Transverse colon (tissue), 4 donors: ENCODE data around the gene ACSS3. TPM values are rescaled to one million over a fixed set of nuclear protein-coding genes. Genes with fewer than 3 reads are reported as not detected.

Source experiments
- DNase-seq: peaks from one replicate; pipeline ENCODE4 v3.0.0-alpha.2; 2019
- H3K27ac ChIP-seq, 4 donors: fragments of 200-600 bp; sonication (generic); 2 replicates each; pipeline ENCODE4 v1.5.1; 2016 to 2018; ENCODE audit warnings: inconsistent platforms in 4 of 4
- H3K27me3 ChIP-seq: fragments of 200-600 bp; sonication (generic); 2 replicates; pipeline ENCODE4 v1.5.1; 2017; ENCODE audit warnings: inconsistent platforms
- H3K36me3 ChIP-seq, 4 donors: fragments of 200-600 bp; sonication (generic); 2 replicates each; pipeline ENCODE4 v1.5.1; 2017 to 2019; ENCODE audit warnings: inconsistent platforms in 4 of 4
- H3K4me1 ChIP-seq, 4 donors: fragments of 200-600 bp; sonication (generic); 2 replicates each; pipeline ENCODE4 v1.5.1; 2017 to 2020; ENCODE audit warnings: inconsistent platforms in 4 of 4
- H3K4me3 ChIP-seq, 4 donors: fragments of 200-600 bp; sonication (generic); 1 replicate in 1 of 4; 2 replicates in 3 of 4; pipeline versions ENCODE4 v1.5.1 to v1.6.1; 2017 to 2019; ENCODE audit warnings: inconsistent platforms in 4 of 4
- H3K9me3 ChIP-seq, 2 donors: fragments of 200-600 bp; sonication (generic); 2 replicates each; pipeline ENCODE4 v1.5.1; 2017 to 2019; ENCODE audit warnings: inconsistent platforms in 2 of 2
- CTCF ChIP-seq, 5 experiments: fragments of 200-600 bp in 3 of 5; fragments of 450-650 bp in 2 of 5; sonication (generic) in 3 of 5; IDR thresholded peaks; 1 replicate in 2 of 5; 2 replicates in 3 of 5; pipeline ENCODE4 v1.5.1; 2016 to 2017; ENCODE audit warnings: antibody characterized with exemption in 5 of 5, inconsistent platforms in 3 of 5, mild to moderate bottlenecking in 2 of 5, moderate library complexity in 1 of 5
- EP300 ChIP-seq: sonication (generic); formaldehyde crosslinking; IDR thresholded peaks from one replicate; pipeline ENCODE4 v1.6.1; 2017; ENCODE audit warnings: antibody characterized with exemption, low read depth
- POLR2A ChIP-seq: fragments of 450-650 bp; IDR thresholded peaks from one replicate; pipeline ENCODE4 v1.6.1; 2016; ENCODE audit warnings: antibody characterized with exemption, mild to moderate bottlenecking, moderate library complexity
- POLR2AphosphoS5 ChIP-seq, 3 donors: sonication (generic); formaldehyde crosslinking; IDR thresholded peaks; one replicate each; pipeline ENCODE4 v1.6.1; 2016; ENCODE audit warnings: antibody characterized with exemption in 3 of 3
- WGBS, 2 donors: methylation state at CpG; one replicate each; pipeline ENCODE4 v1.1.5; 2018; ENCODE audit warnings: low coverage in 1 of 2; 5-methylcytosine and 5-hydroxymethylcytosine counted together
- in situ Hi-C, 4 donors: fragments of 200-750 bp; cut with MboI; loops; one replicate each; pipeline versions ENCODE4 v1.15.0 to v1.15.1; 2017; ENCODE audit warnings: low sequenced_read_pairs in 3 of 4, low pct_ligation_motif_present in 1 of 4, low pct_unique_long_range_greater_than_20kb in 1 of 4
- intact Hi-C: fragments of 100-400 bp; cut with DNase I; formaldehyde crosslinking; loops from one replicate; pipeline ENCODE4 v1.15.1; 2023; ENCODE audit warnings: low total_unique reads
- total RNA-seq, 4 donors: library from RNA; depleted of rRNA; stranded (reverse); fragments of >200 nt; gene quantifications; one replicate each; pipeline ENCODE4 v1.1.0, GENCODE V29; 2016

ACSS3 gene
- total RNA-seq, 4 donors from 2014 or later, result 4.1 to 10.3 (median 8.0) TPM

- intact Hi-C loops (no loop called here), in situ Hi-C loops (no loop called here)
- DNase-seq, result no peak
- Histone ChIP-seq H3K4me3 (no peak overlapping the region), H3K9me3 (peaks cover 5 to 6% of the 10 kb centered on the region in 2 donors), H3K27ac (no peak overlapping the region), H3K36me3 (no peaks in the 10 kb centered on the region), H3K27me3 (no peaks in the 10 kb centered on the region), H3K4me1 (no peaks in the 10 kb centered on the region)
- TF ChIP-seq POLR2A (no peak), EP300 (no peak), CTCF (IDR thresholded peaks at IDR 0.05) (no peak), POLR2AphosphoS5 (IDR thresholded peaks at IDR 0.05) (no peak)
- 71 to 75% methylated on average over 2 of the region's 2 CpGs for WGBS, 2 donors
Measured at GRCh38 chr12:81172851-81173250, 95.0 kb downstream of the ACSS3 start.

GRCh38 chr12:81174664-81175063 lies 96.8 kb downstream of the ACSS3 start:
- no peaks in the 10 kb centered on the region for H3K27me3 ChIP-seq
- H3K4me3 ChIP-seq, result no peak overlapping the region
- in situ Hi-C loops, result no loop called here
- WGBS, 2 donors, result 67 to 75% methylated on average over 2 to 4 of the region's 4 CpGs
- H3K9me3 ChIP-seq, result peaks cover 5 to 6% of the 10 kb centered on the region in 2 donors
- no peak overlapping the region for H3K27ac ChIP-seq
- H3K36me3 ChIP-seq, result no peaks in the 10 kb centered on the region
- intact Hi-C loops, result no loop called here
- no peaks in the 10 kb centered on the region for H3K4me1 ChIP-seq
- DNase-seq, result no peak
- no peak for TF ChIP-seq CTCF (IDR thresholded peaks at IDR 0.05)

GRCh38 chr12:81176796-81177195 lies 98.9 kb downstream of the ACSS3 start:
- no peaks in the 10 kb centered on the region for H3K36me3 ChIP-seq
- no peak for DNase-seq
- intact Hi-C loops, result no loop called here
- 38 to 55% methylated on average over 1 of the region's 1 CpG for WGBS, 2 donors
- in situ Hi-C loops, result no loop called here
- H3K9me3 ChIP-seq, result peaks cover 5 to 6% of the 10 kb centered on the region in 2 donors
- no peaks in the 10 kb centered on the region for H3K27me3 ChIP-seq
- H3K4me3 ChIP-seq, result no peak overlapping the region
- H3K27ac ChIP-seq, result no peak overlapping the region
- no peak for TF ChIP-seq POLR2AphosphoS5 (IDR thresholded peaks at IDR 0.05)
- TF ChIP-seq EP300, result no peak
- TF ChIP-seq POLR2A, result no peak
- TF ChIP-seq CTCF (IDR thresholded peaks at IDR 0.05), result no peak
- H3K4me1 ChIP-seq, result no peaks in the 10 kb centered on the region

GRCh38 chr12:81181691-81182090 lies 103.8 kb downstream of the ACSS3 start:
- H3K4me1 ChIP-seq, result no peaks in the 10 kb centered on the region
- no peak for DNase-seq
- intact Hi-C loops, result no loop called here
- 91 to 93% methylated on average over 2 of the region's 2 CpGs for WGBS, 2 donors
- in situ Hi-C loops, result no loop called here
- no peaks in the 10 kb centered on the region for H3K36me3 ChIP-seq
- H3K4me3 ChIP-seq, result no peak overlapping the region
- H3K9me3 ChIP-seq, result peaks cover 0 to 2% of the 10 kb centered on the region in 2 donors
- no peak for TF ChIP-seq POLR2AphosphoS5 (IDR thresholded peaks at IDR 0.05)
- no peak for TF ChIP-seq POLR2A
- TF ChIP-seq EP300, result no peak
- no peak for TF ChIP-seq CTCF (IDR thresholded peaks at IDR 0.05)
- H3K27ac ChIP-seq, result no peak overlapping the region
- H3K27me3 ChIP-seq, result no peaks in the 10 kb centered on the region
